Activated T-helper 1 cell treated with anti-CD3 and anti-CD28 coated beads, Interleukin-12 subunit alpha, Interleukin-12 subunit beta, Interleukin-2, Interleukin-4 antibody, amounts not matched to agents 30 ng/mL and 10 ng/mL and 1 ng/mL, durations not matched to agents 14 hours and 24 hours and 36 hours (primary cell): ENCODE data around the gene MITF. TPM values are rescaled to one million over a fixed set of nuclear protein-coding genes. Genes with fewer than 3 reads are reported as not detected.

Experiments
- DNase-seq: peaks from one replicate; pipeline ENCODE4 v3.0.0; 2021; ENCODE audit warnings: low spot score
- H3K27ac Mint-ChIP-seq: one replicate; pipeline ENCODE4 v1.8.0; 2021; ENCODE audit warnings: mild to moderate bottlenecking, mixed read lengths
- H3K27me3 Mint-ChIP-seq: one replicate; pipeline ENCODE4 v1.8.0; 2022; ENCODE audit warnings: mild to moderate bottlenecking, moderate library complexity, mixed read lengths; ENCODE audit not compliant: insufficient read depth
- H3K36me3 Mint-ChIP-seq: one replicate; pipeline ENCODE4 v1.8.0; 2021; ENCODE audit warnings: low read depth, mixed read lengths
- H3K4me1 Mint-ChIP-seq: one replicate; pipeline ENCODE4 v1.8.0; 2021; ENCODE audit warnings: low read depth, mixed read lengths
- H3K4me3 Mint-ChIP-seq: one replicate; pipeline ENCODE4 v1.8.0; 2021; ENCODE audit warnings: mild to moderate bottlenecking, moderate library complexity, mixed read lengths
- H3K9me3 Mint-ChIP-seq: one replicate; pipeline ENCODE4 v1.8.0; 2021; ENCODE audit warnings: mixed read lengths
- intact Hi-C: fragments of 100-400 bp; cut with micrococcal nuclease; formaldehyde crosslinking; loops from one replicate; pipeline ENCODE4 v1.15.1; 2024
- total RNA-seq: library from RNA; stranded (reverse); gene quantifications from 2 replicates; pipeline ENCODE4 v1.2.3, GENCODE V29; 2022

MITF gene
- total RNA-seq, 1 donor from 2014 or later: 0.54 TPM

GRCh38 chr3:69847303-69847702 lies 108.0 kb downstream of the MITF start:
- Mint-ChIP-seq H3K4me1 (no peaks in the 10 kb centered on the region), H3K36me3 (no peaks in the 10 kb centered on the region), H3K27me3 (no peaks in the 10 kb centered on the region), H3K9me3 (no peaks in the 10 kb centered on the region), H3K4me3 (no peak overlapping the region), H3K27ac (no peak overlapping the region)
- intact Hi-C loops: no loop called here
- DNase-seq: no peak

DNA sequence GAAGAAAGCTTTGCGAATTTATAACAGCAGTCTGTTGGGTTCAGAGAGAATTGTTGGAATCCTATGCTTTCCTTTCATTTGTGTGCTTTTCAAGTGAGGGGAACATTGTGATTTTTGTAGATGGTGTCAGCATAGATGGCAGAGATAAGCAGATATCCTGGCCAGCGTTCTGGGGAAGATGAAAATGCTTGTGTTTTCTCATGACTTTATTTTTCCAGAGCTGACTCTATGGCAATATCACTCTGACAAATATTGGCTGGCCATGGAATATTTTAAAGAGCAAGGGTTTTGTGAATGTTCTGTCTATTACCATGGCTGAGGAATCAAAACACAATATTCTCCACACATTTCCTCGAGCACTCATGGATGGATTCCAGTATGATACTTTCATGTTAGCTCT lies 108.8 kb downstream of the MITF start:
- Mint-ChIP-seq H3K4me1 (no peaks in the 10 kb centered on the region), H3K27me3 (no peaks in the 10 kb centered on the region), H3K9me3 (no peaks in the 10 kb centered on the region), H3K36me3 (no peaks in the 10 kb centered on the region), H3K4me3 (no peak overlapping the region), H3K27ac (no peak overlapping the region)
- DNase-seq: no peak
- intact Hi-C loops: no loop called here

GRCh38 chr3:69850849-69851248 lies 111.6 kb downstream of the MITF start:
- no peaks in the 10 kb centered on the region for H3K36me3 Mint-ChIP-seq
- no peak overlapping the region for H3K27ac Mint-ChIP-seq
- H3K9me3 Mint-ChIP-seq: no peaks in the 10 kb centered on the region
- no peaks in the 10 kb centered on the region for H3K27me3 Mint-ChIP-seq
- H3K4me3 Mint-ChIP-seq: no peak overlapping the region
- no peak for DNase-seq
- H3K4me1 Mint-ChIP-seq: no peaks in the 10 kb centered on the region
- intact Hi-C loops: no loop called here

DNA sequence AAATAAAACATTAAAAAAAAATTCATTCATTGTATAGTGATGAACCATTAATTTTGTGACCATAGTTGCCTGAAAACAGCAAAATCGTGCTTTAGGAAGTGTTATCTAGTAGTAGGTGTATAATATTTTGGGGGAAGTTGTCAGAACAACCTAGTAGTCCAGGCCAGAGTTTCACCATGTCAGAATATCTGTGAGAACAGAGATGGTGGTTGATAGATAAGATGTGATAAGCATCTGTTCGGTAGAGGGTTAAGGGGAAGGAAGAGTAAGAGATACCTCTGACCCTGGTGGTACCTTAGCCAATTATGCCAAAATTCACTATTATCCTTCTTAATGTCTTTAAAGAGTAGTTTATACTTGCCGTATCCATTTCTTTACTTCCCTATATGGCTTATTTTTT lies 113.8 kb downstream of the MITF start:
- Mint-ChIP-seq H3K27me3 (no peaks in the 10 kb centered on the region), H3K9me3 (no peaks in the 10 kb centered on the region), H3K4me3 (no peak overlapping the region), H3K36me3 (no peaks in the 10 kb centered on the region), H3K4me1 (no peaks in the 10 kb centered on the region), H3K27ac (no peak overlapping the region)
- no peak for DNase-seq
- intact Hi-C loops: no loop called here

DNA sequence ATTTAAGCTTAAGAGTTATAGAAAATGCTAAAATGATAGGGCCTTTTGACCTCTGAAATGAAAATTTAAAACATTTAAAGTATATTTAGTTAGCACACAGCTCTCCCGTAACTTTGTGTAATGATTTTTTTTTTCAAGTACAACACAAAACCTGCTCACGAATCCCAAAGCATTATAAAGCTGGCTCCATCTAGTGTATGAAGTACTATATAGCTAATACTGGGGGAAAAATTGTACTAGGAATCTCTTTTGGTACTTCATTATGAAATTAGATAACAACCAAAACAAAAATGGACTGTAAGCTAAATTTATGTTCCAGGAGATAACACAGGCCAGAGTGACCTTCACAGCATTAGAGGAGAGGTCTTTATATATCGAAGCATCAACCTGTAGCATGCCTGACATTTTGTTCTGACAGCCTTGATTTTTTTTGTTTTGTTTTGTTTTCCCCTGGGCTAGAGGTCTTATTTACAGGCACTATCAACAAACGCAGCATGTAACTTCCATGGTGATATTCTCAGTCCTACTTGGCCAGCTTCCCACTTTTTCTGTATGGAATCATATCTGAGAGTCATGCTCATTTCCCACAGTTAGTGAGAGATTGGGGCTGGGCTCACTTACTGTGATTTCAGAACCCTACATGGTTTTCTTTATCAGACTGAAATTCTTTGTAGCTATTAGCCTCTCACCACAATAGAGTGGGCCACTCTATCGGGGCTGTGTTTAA lies 116.3 kb downstream of the MITF start:
- no peaks in the 10 kb centered on the region for H3K4me1 Mint-ChIP-seq
- intact Hi-C loops: no loop called here

DNA sequence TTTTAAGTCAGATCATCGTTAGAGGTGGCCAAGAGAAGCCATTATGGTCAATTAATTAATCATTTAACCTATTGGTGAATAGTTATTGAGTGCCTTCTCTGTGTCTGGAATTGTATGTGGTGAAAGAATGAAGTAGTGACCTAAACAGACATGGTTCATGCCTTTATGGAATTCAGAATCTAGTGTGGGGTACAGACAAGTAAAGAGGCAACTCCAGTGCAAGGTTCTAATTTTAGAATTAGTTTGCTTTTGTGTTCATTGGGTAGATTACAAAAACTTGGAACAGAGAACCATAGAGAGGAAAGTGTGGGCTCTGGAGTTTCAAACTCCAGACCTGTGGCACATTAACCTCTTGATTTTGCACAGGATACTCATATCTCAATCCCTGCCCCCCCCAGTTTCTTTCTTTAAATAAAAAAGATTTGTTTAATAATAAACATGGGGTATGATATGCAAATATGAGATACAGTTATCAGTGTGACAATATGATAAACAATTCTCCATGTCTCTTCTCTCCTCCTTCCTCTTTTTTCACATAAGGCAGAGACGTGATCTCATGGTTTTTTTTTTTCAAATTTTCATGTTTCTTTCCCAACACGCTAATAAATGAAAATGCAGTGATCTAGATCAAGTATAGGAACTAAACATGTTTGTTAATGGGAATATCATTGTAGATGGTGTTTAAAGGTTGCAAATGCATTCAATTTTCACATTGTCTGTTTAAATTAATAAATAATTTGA lies 117.9 kb downstream of the MITF start:
- H3K4me3 Mint-ChIP-seq: no peak overlapping the region
- H3K27ac Mint-ChIP-seq: no peak overlapping the region
- intact Hi-C loops: no loop called here
- DNase-seq: no peak
- no peaks in the 10 kb centered on the region for H3K27me3 Mint-ChIP-seq
- H3K9me3 Mint-ChIP-seq: no peaks in the 10 kb centered on the region
- no peaks in the 10 kb centered on the region for H3K4me1 Mint-ChIP-seq
- H3K36me3 Mint-ChIP-seq: no peaks in the 10 kb centered on the region

More for the DNA sequence above, 116.3 kb downstream of the MITF start:
- Mint-ChIP-seq H3K27ac (no peak overlapping the region), H3K4me3 (no peak overlapping the region), H3K27me3 (no peaks in the 10 kb centered on the region), H3K9me3 (no peaks in the 10 kb centered on the region), H3K36me3 (no peaks in the 10 kb centered on the region)
- no peak for DNase-seq

DNA sequence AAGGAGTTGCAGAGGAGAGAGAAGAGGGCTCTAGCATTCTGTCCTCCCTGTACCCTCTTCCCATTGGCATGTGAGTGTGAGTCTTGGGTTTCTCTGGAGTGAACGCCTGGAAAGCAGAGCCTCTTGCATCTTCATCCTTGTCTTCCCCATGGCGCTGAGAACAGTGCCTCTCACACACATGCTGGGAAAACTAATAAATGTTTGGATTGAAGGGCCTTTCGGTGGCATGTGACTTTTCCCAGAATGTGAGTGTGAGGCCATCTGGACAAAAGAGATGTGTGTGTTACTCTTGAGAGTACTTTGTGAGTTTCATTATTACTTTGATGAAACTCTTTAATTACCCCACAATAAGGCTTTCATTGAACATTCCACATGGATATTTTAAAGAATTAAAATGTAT lies 122.3 kb downstream of the MITF start:
- Mint-ChIP-seq H3K4me3 (no peak overlapping the region), H3K27me3 (no peaks in the 10 kb centered on the region), H3K4me1 (no peaks in the 10 kb centered on the region), H3K36me3 (no peaks in the 10 kb centered on the region), H3K9me3 (no peaks in the 10 kb centered on the region), H3K27ac (no peak overlapping the region)
- intact Hi-C loops: no loop called here
- no peak for DNase-seq

GRCh38 chr3:69864141-69864540 lies 124.9 kb downstream of the MITF start:
- intact Hi-C loops: no loop called here
- Mint-ChIP-seq H3K9me3 (no peaks in the 10 kb centered on the region), H3K27ac (no peak overlapping the region), H3K27me3 (no peaks in the 10 kb centered on the region), H3K36me3 (no peaks in the 10 kb centered on the region), H3K4me1 (no peaks in the 10 kb centered on the region), H3K4me3 (no peak overlapping the region)
- DNase-seq: no peak

DNA sequence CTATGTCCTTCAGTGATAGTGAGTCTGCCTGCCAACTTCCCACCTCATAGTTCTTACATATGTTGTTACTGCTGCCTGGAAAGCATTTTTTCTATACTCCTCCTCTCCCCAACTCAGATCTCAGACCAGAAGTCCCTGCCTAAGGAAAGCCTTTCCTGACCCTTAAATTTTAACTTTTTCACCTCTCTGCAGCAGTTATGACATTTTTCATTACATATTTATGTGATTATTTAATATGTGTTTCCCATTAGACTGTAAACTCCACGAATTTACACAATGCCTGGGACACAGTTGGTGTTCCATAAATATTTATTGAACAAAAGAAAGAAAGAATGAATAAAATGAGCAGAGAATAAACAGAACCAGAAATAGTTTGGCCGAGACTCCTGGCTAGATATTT lies 125.5 kb downstream of the MITF start:
- Mint-ChIP-seq H3K9me3 (no peaks in the 10 kb centered on the region), H3K4me3 (no peak overlapping the region), H3K27ac (no peak overlapping the region), H3K4me1 (no peaks in the 10 kb centered on the region), H3K36me3 (no peaks in the 10 kb centered on the region), H3K27me3 (no peaks in the 10 kb centered on the region)
- intact Hi-C loops: no loop called here
- no peak for DNase-seq

GRCh38 chr3:69865925-69866679 lies 126.8 kb downstream of the MITF start:
- no peaks in the 10 kb centered on the region for H3K9me3 Mint-ChIP-seq

GRCh38 chr3:69866988-69867720 lies 127.9 kb downstream of the MITF start:
- no peaks in the 10 kb centered on the region for H3K27me3 Mint-ChIP-seq
- H3K27ac Mint-ChIP-seq: no peak overlapping the region
- no peak overlapping the region for H3K4me3 Mint-ChIP-seq
- intact Hi-C loops: no loop called here
- no peak for DNase-seq
- no peaks in the 10 kb centered on the region for H3K4me1 Mint-ChIP-seq
- no peaks in the 10 kb centered on the region for H3K36me3 Mint-ChIP-seq
- no peaks in the 10 kb centered on the region for H3K9me3 Mint-ChIP-seq

More at GRCh38 chr3:69865925-69866679, 126.8 kb downstream of the MITF start:
- Mint-ChIP-seq H3K4me1 (no peaks in the 10 kb centered on the region), H3K27me3 (no peaks in the 10 kb centered on the region), H3K4me3 (no peak overlapping the region), H3K36me3 (no peaks in the 10 kb centered on the region), H3K27ac (no peak overlapping the region)
- intact Hi-C loops: no loop called here
- DNase-seq: no peak

DNA sequence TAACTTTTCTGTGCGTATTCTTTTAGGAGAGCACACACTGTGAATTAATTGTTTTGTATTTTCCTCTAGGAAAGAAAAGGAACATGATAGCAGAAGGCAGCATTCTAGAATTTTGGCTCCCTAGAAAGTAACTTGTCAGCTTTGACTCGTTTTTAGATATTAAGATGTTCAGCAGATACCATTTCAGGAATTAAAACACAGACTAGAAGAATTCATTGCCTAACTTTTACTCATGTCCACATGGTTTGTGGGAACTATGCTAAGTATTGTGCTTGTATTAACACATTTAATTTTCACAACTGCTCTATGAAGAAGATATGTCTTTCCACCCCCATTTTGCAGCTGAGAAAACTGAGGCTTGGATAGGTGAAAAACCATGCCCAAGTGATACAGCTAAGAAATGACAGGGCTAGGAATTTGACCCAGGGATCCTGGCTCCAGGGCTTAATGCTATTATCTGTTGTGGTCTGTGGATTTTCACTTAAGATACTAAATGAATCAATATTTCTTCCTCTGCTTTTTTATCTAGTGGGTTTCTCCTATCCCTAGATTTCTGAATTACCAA lies 128.8 kb downstream of the MITF start:
- H3K4me3 Mint-ChIP-seq: no peak overlapping the region
- intact Hi-C loops: no loop called here
- H3K4me1 Mint-ChIP-seq: no peaks in the 10 kb centered on the region
- H3K36me3 Mint-ChIP-seq: no peaks in the 10 kb centered on the region
- no peak overlapping the region for H3K27ac Mint-ChIP-seq
- H3K9me3 Mint-ChIP-seq: no peaks in the 10 kb centered on the region
- no peak for DNase-seq
- H3K27me3 Mint-ChIP-seq: no peaks in the 10 kb centered on the region
